Measurements from ENCODE around the gene IPMK. TPM values are rescaled to one million over a fixed set of nuclear protein-coding genes. Genes with fewer than 3 reads are reported as not detected.
A peak's percentile ranks its signal among the peaks of the same experiment; 100 is the strongest.

IPMK gene
- total RNA-seq, 2 experiments from 2014 or later: 6.7 to 7.0 TPM

DNA sequence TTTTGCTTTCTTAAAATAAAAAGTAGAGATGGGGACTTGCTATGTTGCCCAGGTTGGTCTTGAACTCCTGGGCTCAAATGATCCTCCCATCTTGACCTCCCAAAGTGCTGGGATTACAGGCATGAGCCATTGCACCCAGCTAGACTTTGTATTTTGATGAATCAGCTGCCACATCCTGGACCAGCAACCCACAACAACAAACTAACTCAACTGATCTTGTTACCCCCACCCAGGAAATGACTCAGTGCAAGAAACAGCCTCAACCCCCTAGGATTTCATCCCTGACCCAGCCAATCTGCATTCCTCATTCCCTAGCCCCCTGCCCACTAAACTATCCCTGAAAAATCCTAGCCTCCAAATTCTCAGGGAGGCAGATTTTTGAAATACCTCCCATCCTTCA lies 123.8 kb downstream of the IPMK start:
- Mint-ChIP-seq H3K4me1 (peaks cover 10% of the 10 kb centered on the region), H3K9me3 (peaks cover 7% of the 10 kb centered on the region), H3K36me3 (no peaks in the 10 kb centered on the region), H3K27ac (no peak overlapping the region), H3K4me3 (no peak overlapping the region), H3K27me3 (peaks cover 5% of the 10 kb centered on the region)
- peak; percentile 33 for ATAC-seq (ENCODE audit: low read depth)
- POLR2A ChIA-PET: no interaction called here
- DNase-seq: no peak

Other genes starting within 250 kb of the IPMK start
- 10 to 100 TPM; 23.9 to 25.8 TPM for gene CISD1, start 1.3 kb upstream of the IPMK start, total RNA-seq
- gene UBE2D1, start 67.1 kb upstream of the IPMK start, total RNA-seq: 10 to 100 TPM; 10.9 to 12.7 TPM
- gene TFAM, start 117.5 kb upstream of the IPMK start, total RNA-seq: 10 to 100 TPM; 52.7 to 56.8 TPM
- gene BICC1, start 245.0 kb upstream of the IPMK start, total RNA-seq: under 1 TPM in 1 of 2 experiments, not detected in 1; 0.06 TPM

Measured in activated naive CD8-positive, alpha-beta T cell treated with anti-CD3 and anti-CD28 coated beads, Interleukin-2, amount 10 ng/mL, durations not matched to agents 7 days and 5 days (primary cell).